HepG2 (cell line): Measurements from ENCODE around the gene ZC2HC1B. TPM values are rescaled to one million over a fixed set of nuclear protein-coding genes. Genes with fewer than 3 reads are reported as not detected.
A peak's percentile ranks its signal among the peaks of the same experiment; 100 is the strongest.

Experiments used
- ATAC-seq: fragments of 200-7000 bp; cut with Tn5 transposase; 3 replicates; pipeline ENCODE4 v1.9.1; 2020; ENCODE audit warnings: mild to moderate bottlenecking, moderate library complexity
- BruUV-seq: library from RNA; stranded (reverse); fragments of 400-500 nt; replicated peaks from 2 replicates; lab custom pipeline; 2021; lab: Mats Ljungman, UMichigan
- CTCF ChIA-PET: fragments of 300-600 bp; formaldehyde crosslinking; extraction: SDS; loops from one replicate; lab custom pipeline; 2021; ENCODE audit warnings: low total read pairs, inconsistent platforms, low intra/inter-chr PET ratio; lab: Yijun Ruan, JAX
- POLR2A ChIA-PET: fragments of 350-600 bp; sonication (Branson Sonifier 250); formaldehyde crosslinking; loops from one replicate; lab custom pipeline; 2020; ENCODE audit warnings: antibody characterized with exemption, inconsistent platforms; lab: Yijun Ruan, JAX
- DNase-seq: peaks from one replicate; pipeline ENCODE4 v3.0.0-alpha.2; 2015; ENCODE audit warnings: low spot score
- FAIRE-seq: peaks from 3 replicates; lab custom pipeline; 2011; peaks lifted over from hg19 to GRCh38; lab: Jason Lieb, UNC
- H2AFZ ChIP-seq: one replicate; pipeline ENCODE4 v1.6.1; 2011; ENCODE audit warnings: low read length, inconsistent platforms
- H3K27ac ChIP-seq: fragments of 300-600 bp; 3 replicates; pipeline ENCODE4 v1.8.0; 2011; ENCODE audit warnings: mixed run types, mild to moderate bottlenecking, mixed read lengths, low read length, inconsistent platforms; ENCODE audit not compliant: insufficient read depth; ENCODE audit errors: extremely low read length
- H3K27me3 ChIP-seq, 2 experiments: fragments of 200-600 bp in 1 of 2; 2 replicates in 1 of 2; 3 replicates in 1 of 2; pipeline versions ENCODE4 v1.6.0 to v1.8.0; 2011; ENCODE audit warnings: low read length in 2 of 2, mild to moderate bottlenecking in 2 of 2, moderate library complexity in 2 of 2, inconsistent platforms in 1 of 2; ENCODE audit not compliant: insufficient read depth in 2 of 2, control insufficient read depth in 1 of 2
- H3K36me3 ChIP-seq, 2 experiments: fragments of 200-600 bp in 1 of 2; replicated peaks in 1 of 2; 2 replicates in 1 of 2; 3 replicates in 1 of 2; pipeline versions ENCODE4 v1.5.1 to v1.8.0; 2011; ENCODE audit warnings: low read length in 2 of 2, inconsistent platforms in 1 of 2; ENCODE audit not compliant: insufficient read depth in 2 of 2, control insufficient read depth in 1 of 2
- H3K4me1 ChIP-seq: 2 replicates; pipeline ENCODE4 v1.5.1; 2012; ENCODE audit warnings: low read length, inconsistent platforms; ENCODE audit not compliant: insufficient read depth
- H3K4me2 ChIP-seq: 2 replicates; pipeline ENCODE4 v1.6.0; 2011; ENCODE audit warnings: low read depth, low read length, inconsistent platforms
- H3K4me3 ChIP-seq, 3 experiments: fragments of 200-600 bp in 1 of 3; sonication (generic), shearing (Covaris generic) in 1 of 3; replicated peaks in 1 of 3; 2 replicates each; pipeline ENCODE4 v1.5.1; 2011 to 2016; ENCODE audit warnings: low read length in 3 of 3, inconsistent platforms in 2 of 3, low read depth in 2 of 3, mild to moderate bottlenecking in 2 of 3, control low read depth in 1 of 3, mixed read lengths in 1 of 3; ENCODE audit not compliant: insufficient read depth in 1 of 3
- H3K79me2 ChIP-seq: one replicate; pipeline ENCODE4 v1.6.1; 2011; ENCODE audit warnings: low read length, inconsistent platforms; ENCODE audit not compliant: insufficient read depth
- H3K9ac ChIP-seq: 2 replicates; pipeline ENCODE4 v1.6.0; 2011; ENCODE audit warnings: mild to moderate bottlenecking, low read depth, low read length, inconsistent platforms; ENCODE audit not compliant: insufficient read depth
- H3K9me3 ChIP-seq: 2 replicates; pipeline ENCODE4 v1.5.1; 2012; ENCODE audit warnings: mild to moderate bottlenecking, low read length
- H4K20me1 ChIP-seq: 2 replicates; pipeline ENCODE4 v1.6.0; 2011; ENCODE audit warnings: inconsistent platforms, mild to moderate bottlenecking, low read length, moderate library complexity; ENCODE audit not compliant: insufficient read depth
- CBX1 ChIP-seq: IDR thresholded peaks from one replicate; pipeline ENCODE4 v1.6.1; 2016; ENCODE audit warnings: antibody characterized with exemption, low read depth
- EED ChIP-seq: sonication (generic); formaldehyde crosslinking; IDR thresholded peaks from 2 replicates; pipeline ENCODE4 v1.5.0; 2020; ENCODE audit warnings: mild to moderate bottlenecking, missing genetic modification reagents
- FOXA1 ChIP-seq, 2 experiments: fragments of 450-650 bp in 1 of 2; sonication (generic) in 1 of 2; formaldehyde crosslinking in 1 of 2; IDR thresholded peaks; 2 replicates each; pipeline versions ENCODE4 v1.4.0 to v1.6.1; 2016 to 2020; ENCODE audit warnings: missing genetic modification reagents in 1 of 2
- FOXA3 ChIP-seq: IDR thresholded peaks from 2 replicates; pipeline ENCODE4 v1.6.1; 2016; ENCODE audit warnings: missing genetic modification reagents, missing compliant biosample characterization
- FOXP1 ChIP-seq, 2 experiments: fragments of 450-650 bp in 1 of 2; IDR thresholded peaks; 2 replicates each; pipeline ENCODE4 v1.6.1; 2017 to 2018; ENCODE audit warnings: antibody characterized with exemption in 1 of 2
- GATAD2A ChIP-seq: IDR thresholded peaks from 2 replicates; pipeline ENCODE4 v1.6.1; 2016
- HNF4A ChIP-seq: sonication (generic); formaldehyde crosslinking; IDR thresholded peaks from 2 replicates; pipeline ENCODE4 v1.4.0; 2020; ENCODE audit warnings: missing genetic modification reagents
- NR2F1 ChIP-seq, 2 experiments: fragments of 450-650 bp in 1 of 2; formaldehyde crosslinking in 1 of 2; IDR thresholded peaks; 2 replicates each; pipeline versions ENCODE4 v1.5.0 to v1.6.1; 2016 to 2020; ENCODE audit warnings: mild to moderate bottlenecking in 1 of 2, missing compliant biosample characterization in 1 of 2, missing genetic modification reagents in 1 of 2, moderate library complexity in 1 of 2
- POGZ ChIP-seq: sonication (generic); formaldehyde crosslinking; IDR thresholded peaks from 2 replicates; pipeline ENCODE4 v1.4.0; 2020; ENCODE audit warnings: mild to moderate bottlenecking, missing genetic modification reagents
- SAFB2 ChIP-seq: sonication (generic); formaldehyde crosslinking; IDR thresholded peaks from 2 replicates; pipeline ENCODE4 v1.5.1; 2020; ENCODE audit warnings: missing genetic modification reagents, low read depth, mild to moderate bottlenecking, borderline replicate concordance
- SIX1 ChIP-seq: sonication (generic); formaldehyde crosslinking; IDR thresholded peaks from 2 replicates; pipeline ENCODE4 v1.4.0; 2020; ENCODE audit warnings: missing genetic modification reagents, borderline replicate concordance
- SIX4 ChIP-seq: sonication (generic); formaldehyde crosslinking; IDR thresholded peaks from 2 replicates; pipeline ENCODE4 v1.4.0; 2020; ENCODE audit warnings: missing genetic modification reagents
- SOX6 ChIP-seq, 2 experiments: fragments of 450-650 bp in 1 of 2; sonication (generic) in 1 of 2; formaldehyde crosslinking in 1 of 2; IDR thresholded peaks; 2 replicates each; pipeline versions ENCODE4 v1.4.0 to v1.6.1; 2017 to 2020; ENCODE audit warnings: antibody characterized with exemption in 1 of 2, mild to moderate bottlenecking in 1 of 2, missing genetic modification reagents in 1 of 2
- TEAD3 ChIP-seq: optimal IDR thresholded peaks from 2 replicates; pipeline ENCODE3; 2016; ENCODE audit warnings: borderline replicate concordance
- WGBS: methylation state at CpG from one replicate; pipeline ENCODE4 v1.1.6; 2017; ENCODE audit warnings: low lambda C conversion rate; 5-methylcytosine and 5-hydroxymethylcytosine counted together
- in situ Hi-C: cut with HindIII; loops from 2 replicates; pipeline ENCODE4 v1.10.0; 2017; ENCODE audit warnings: low pct_unique_long_range_greater_than_20kb; ENCODE audit not compliant: extremely low pct_ligation_motif_present
- intact Hi-C: fragments of 100-400 bp; cut with micrococcal nuclease; formaldehyde crosslinking; loops from one replicate; pipeline ENCODE4 v1.10.0; 2022; ENCODE audit not compliant: unreplicated experiment
- polyA plus RNA-seq, 8 experiments: library from polyadenylated mRNA; depleted of rRNA in 3 of 8; stranded (reverse) in 7 of 8; unstranded in 1 of 8; fragments of >200 nt; fragmentation: Illumina TruSeq in 4 of 8; extraction: Trizol in 4 of 8; gene quantifications; 2 replicates each; pipeline versions ENCODE4 v1.2.1 to v1.2.3, GENCODE V29; 2011 to 2016; ENCODE audit warnings: low read depth in 4 of 8, missing spikeins in 1 of 8, mixed read lengths in 1 of 8; ENCODE audit not compliant: insufficient read depth in 1 of 8
- total RNA-seq, 5 experiments: library from RNA; depleted of rRNA; stranded (reverse); fragments of >200 nt; fragmentation: Illumina TruSeq; extraction: Trizol; gene quantifications; 2 replicates each; pipeline ENCODE4 v1.2.3, GENCODE V29; 2016; ENCODE audit warnings: low read depth in 1 of 5

The ZC2HC1B gene
- total and polyA plus RNA-seq, 2 of the 13 experiments (the other 11 are each of a cell fraction or from before 2014, with no cell fraction given): not detected

GRCh38 chr6:143950875-143951274 is 86.6 kb downstream of the ZC2HC1B start:
- no peak overlapping the region for H3K9ac ChIP-seq
- no peaks in the 10 kb centered on the region for H3K9me3 ChIP-seq
- CTCF ChIA-PET: no interaction called here
- peak; percentile 35 for DNase-seq
- intact Hi-C loops: no loop called here
- BruUV-seq: no TSS peak
- H2AFZ ChIP-seq: no peak overlapping the region
- 6% methylated on average over 3 of the region's 3 CpGs for WGBS
- TF ChIP-seq SIX1 (CRISPR knock-in tag) (no peak), FOXA3 (CRISPR knock-in tag) (peak; percentile 48; the same call in 1 of the 2 replicates), TEAD3 (CRISPR knock-in tag) (peak; percentile 36), FOXP1 (IDR thresholded peaks at IDR 0.05) (no peak), FOXP1 (CRISPR knock-in tag; IDR thresholded peaks at IDR 0.05) (peak; percentile 24; the same call in 1 of the 2 replicates), SOX6 (IDR thresholded peaks at IDR 0.05) (no peak), SOX6 (CRISPR knock-in tag; IDR thresholded peaks at IDR 0.05) (peak; percentile 37; the same call in 1 of the 2 replicates), POGZ (0 out of 2 replicates have a peak, but pooled peaks have one; percentile 18), SIX4 (no peak), EED (CRISPR knock-in tag) (no peak), HNF4A (CRISPR knock-in tag) (0 out of 2 replicates have a peak, but pooled peaks have one; percentile 31), NR2F1 (CRISPR knock-in tag; IDR thresholded peaks at IDR 0.05) (no peak), SAFB2 (no peak), GATAD2A (CRISPR knock-in tag) (0 out of 2 replicates have a peak, but pooled peaks have one; percentile 8), FOXA1 (IDR thresholded peaks at IDR 0.05) (no peak), FOXA1 (CRISPR knock-in tag; IDR thresholded peaks at IDR 0.05) (0 out of 2 replicates have a peak, but pooled peaks have one; percentile 9), CBX1 (no peak)
- TF ChIP-seq, all 625 proteins: peak for 8
- ATAC-seq: peak; percentile 55
- H4K20me1 ChIP-seq: no peaks in the 10 kb centered on the region
- POLR2A ChIA-PET: no interaction called here
- H3K4me1 ChIP-seq: peaks cover 16% of the 10 kb centered on the region
- H3K4me3 ChIP-seq: no peak overlapping the region
- peak overlapping the region; percentile 9; the same call in 1 of the 2 replicates for H3K4me2 ChIP-seq
- no peak overlapping the region for H3K27ac ChIP-seq
- H3K36me3 ChIP-seq: no peaks in the 10 kb centered on the region
- 0 out of 5 replicates have a peak, but pooled peaks cover 0 to 7% of the 10 kb centered on the region in 2 experiments for H3K27me3 ChIP-seq
- H3K79me2 ChIP-seq: no peaks in the 10 kb centered on the region
- FAIRE-seq: peak; percentile 60
- in situ Hi-C loops: no loop called here
